PFSK-1 (cell line): ENCODE data around the gene PRR14.
A peak's percentile ranks its signal among the peaks of the same experiment; 100 is the strongest.

Source experiments
- FOXP2 ChIP-seq: optimal IDR thresholded peaks from 2 replicates; pipeline ENCODE3; 2011; ENCODE audit warnings: borderline replicate concordance, control low read depth, inconsistent platforms; ENCODE audit not compliant: insufficient read depth; ENCODE audit errors: extremely low read length, extremely low read depth
- POLR2AphosphoS5 ChIP-seq: IDR thresholded peaks from 2 replicates; pipeline ENCODE4 v1.6.1; 2012; ENCODE audit warnings: low read depth, mild to moderate bottlenecking, control low read depth, low read length, moderate library complexity
- REST ChIP-seq, 2 experiments: IDR thresholded peaks; 2 replicates each; pipeline versions ENCODE4 v1.6.1 to v1.8.0; 2011 to 2012; ENCODE audit warnings: low read depth in 2 of 2, low read length in 2 of 2, control low read depth in 1 of 2, inconsistent platforms in 1 of 2, mild to moderate bottlenecking in 1 of 2, moderate library complexity in 1 of 2; ENCODE audit not compliant: insufficient read depth in 1 of 2
- SIN3A ChIP-seq: IDR thresholded peaks from 2 replicates; pipeline ENCODE4 v1.6.1; 2012; ENCODE audit warnings: mild to moderate bottlenecking, low read length, moderate library complexity, borderline replicate concordance; ENCODE audit not compliant: insufficient read depth
- TAF1 ChIP-seq: IDR thresholded peaks from 2 replicates; pipeline ENCODE4 v1.6.1; 2012; ENCODE audit warnings: low read length, control low read depth, borderline replicate concordance; ENCODE audit not compliant: insufficient read depth

- no peak; a peak in 1 of 4 replicates for TF ChIP-seq REST (IDR thresholded peaks at IDR 0.05; ENCODE audit: insufficient read depth in 1 of 2, low read depth in 2 of 2, low read length in 2 of 2)
- TF ChIP-seq POLR2AphosphoS5 = peak; percentile 58; the same call in 1 of the 2 replicates
- no peak for TF ChIP-seq FOXP2
- peak; percentile 93 for TF ChIP-seq TAF1
- TF ChIP-seq SIN3A = no peak
Observed at GRCh38 chr16:30609926-30610839, 40.6 kb upstream of the PRR14 start, which contains the start of gene ZNF689.
